AG08396 (cell line): ENCODE results near the gene FSTL5.

ENCODE experiments used
- DNase-seq: peaks from one replicate; pipeline ENCODE4 v3.0.0; 2012; ENCODE audit warnings: low spot score, mixed read lengths

Gene FSTL5

GRCh38 chr4:161444626-161445025 lies 719.2 kb downstream of the FSTL5 start:
- DNase-seq: no peak

- DNase-seq: no peak
Observed at GRCh38 chr4:161442921-161443320, 720.9 kb downstream of the FSTL5 start.

GRCh38 chr4:161438096-161438495 lies 725.7 kb downstream of the FSTL5 start:
- DNase-seq: no peak

- no peak for DNase-seq
Observed at GRCh38 chr4:161428180-161428965, 735.4 kb downstream of the FSTL5 start.

- no peak for DNase-seq
Observed at GRCh38 chr4:161419822-161420221, 744.0 kb downstream of the FSTL5 start.

- no peak for DNase-seq
Observed at GRCh38 chr4:161411901-161412300, 751.9 kb downstream of the FSTL5 start.

- no peak for DNase-seq
Observed at GRCh38 chr4:161404346-161405110, 759.3 kb downstream of the FSTL5 start.

- DNase-seq: no peak
Observed at GRCh38 chr4:161403781-161404180, 760.0 kb downstream of the FSTL5 start.

- no peak for DNase-seq
Observed at GRCh38 chr4:161393602-161394001, 770.2 kb downstream of the FSTL5 start.

GRCh38 chr4:161382655-161383054 lies 781.1 kb downstream of the FSTL5 start:
- no peak for DNase-seq

GRCh38 chr4:161376275-161376674 lies 787.5 kb downstream of the FSTL5 start:
- no peak for DNase-seq

- DNase-seq: no peak
Observed at GRCh38 chr4:161364681-161365080, 799.1 kb downstream of the FSTL5 start.

GRCh38 chr4:161360982-161361381 lies 802.8 kb downstream of the FSTL5 start:
- no peak for DNase-seq

GRCh38 chr4:161359491-161359890 lies 804.3 kb downstream of the FSTL5 start:
- no peak for DNase-seq

GRCh38 chr4:161356351-161356750 lies 807.4 kb downstream of the FSTL5 start:
- DNase-seq: no peak

- DNase-seq: no peak
Observed at GRCh38 chr4:161350946-161351345, 812.9 kb downstream of the FSTL5 start.

- no peak for DNase-seq
Observed at GRCh38 chr4:161345741-161346140, 818.1 kb downstream of the FSTL5 start.

- no peak for DNase-seq
Observed at GRCh38 chr4:161343569-161343950, 820.2 kb downstream of the FSTL5 start.

- no peak for DNase-seq
Observed at GRCh38 chr4:161342881-161343568, 820.8 kb downstream of the FSTL5 start.

- DNase-seq: no peak
Observed at GRCh38 chr4:161336621-161337020, 827.2 kb downstream of the FSTL5 start.

GRCh38 chr4:161336016-161336530 lies 827.7 kb downstream of the FSTL5 start:
- DNase-seq: no peak
